GM15510 (cell line): ENCODE results near the gene TMEM92.

Experiments
- POLR2A ChIP-seq: IDR thresholded peaks from 3 replicates; pipeline ENCODE4 v1.6.1; 2011; ENCODE audit warnings: borderline replicate concordance; ENCODE audit not compliant: insufficient read length; ENCODE audit errors: extremely low read depth

TMEM92 gene

DNA sequence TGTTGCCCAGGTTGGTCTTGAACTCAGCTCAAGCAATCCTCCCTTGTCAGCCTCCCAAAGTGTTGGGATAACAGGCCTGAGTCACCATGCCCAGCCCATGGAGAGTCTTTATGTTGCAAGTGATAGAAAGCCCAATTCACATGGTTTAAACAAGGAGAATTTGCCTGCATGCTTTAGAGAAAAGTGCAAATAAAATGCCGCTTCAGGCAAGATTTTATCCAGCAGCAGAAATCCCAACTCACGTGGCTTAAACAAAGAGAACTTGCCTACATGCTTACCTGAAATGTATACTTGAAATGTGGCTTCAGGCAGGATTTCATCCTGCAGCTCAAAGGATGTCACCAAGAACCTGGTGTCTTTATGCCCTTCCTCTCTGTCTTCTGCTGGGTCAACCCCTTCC is 42.9 kb downstream of the TMEM92 start:
- no peak for TF ChIP-seq POLR2A

DNA sequence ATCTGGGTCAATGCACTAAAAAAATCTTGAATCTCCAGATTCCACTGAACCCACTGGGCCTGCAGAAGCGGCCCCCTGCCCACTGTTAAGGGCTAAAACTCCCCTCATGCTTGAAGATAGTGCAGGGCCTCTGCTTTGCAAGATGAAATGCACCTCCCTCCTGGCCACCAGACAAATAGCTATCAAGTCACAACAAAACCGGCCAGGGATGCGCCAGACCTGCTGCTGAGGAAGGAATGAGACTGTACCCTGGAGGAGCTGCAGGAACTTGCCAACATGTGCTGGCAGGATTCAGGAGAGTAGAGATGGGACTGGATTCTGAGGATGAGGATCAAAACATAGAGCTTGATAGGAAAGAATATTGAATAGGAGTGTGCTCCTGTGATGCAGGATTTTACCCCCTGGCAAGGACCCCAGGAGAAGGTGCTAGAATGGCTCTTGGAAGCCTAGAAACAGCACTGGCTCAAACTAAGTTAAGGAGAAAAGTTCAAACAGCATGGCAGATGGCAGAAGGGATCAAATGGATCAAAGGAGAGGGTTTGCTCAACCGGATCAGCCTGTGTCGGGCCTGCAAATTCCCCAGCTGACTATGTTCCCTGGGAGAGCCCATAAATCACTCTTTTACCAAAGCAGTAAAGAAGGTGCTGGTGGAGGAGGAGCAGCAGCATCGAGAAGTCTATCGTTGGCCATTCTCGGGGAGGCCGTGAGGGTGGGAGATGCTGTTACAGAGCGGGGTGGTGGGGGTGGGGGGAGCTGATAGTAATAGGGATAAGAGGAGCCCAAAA is 44.4 kb downstream of the TMEM92 start:
- TF ChIP-seq POLR2A, result no peak

DNA sequence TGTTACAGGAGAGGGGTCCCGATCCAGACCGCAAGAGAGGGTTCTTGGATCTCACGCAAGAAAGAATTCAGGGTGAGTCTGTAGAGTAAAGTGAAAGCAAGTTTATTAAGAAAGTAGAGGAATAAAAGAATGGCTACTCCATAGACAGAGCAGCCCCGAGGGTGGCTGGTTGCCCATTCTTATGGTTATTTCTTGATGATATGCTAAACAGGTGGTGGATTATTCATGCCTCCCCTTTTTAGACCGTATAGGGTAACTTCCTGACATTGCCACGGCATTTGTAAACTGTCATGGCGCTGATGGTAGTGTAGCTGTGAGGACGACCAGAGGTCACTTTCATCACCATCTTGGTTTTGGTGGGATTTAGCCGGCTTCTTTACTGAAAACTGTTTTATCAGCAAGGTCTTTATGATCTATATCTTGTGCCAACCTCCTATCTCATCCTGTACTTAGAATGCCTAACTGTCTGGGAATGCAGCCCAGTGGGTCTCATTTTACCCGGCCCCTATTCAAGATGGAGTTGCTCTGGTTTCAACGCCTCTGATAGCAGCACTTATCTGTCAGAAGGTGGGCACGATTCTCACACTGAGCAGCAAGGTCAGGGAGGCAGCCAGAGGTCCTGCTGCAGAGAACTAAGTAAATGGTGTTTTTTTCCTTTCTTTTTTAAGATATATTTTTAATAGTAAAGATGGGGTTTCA is 45.2 kb downstream of the TMEM92 start:
- no peak for TF ChIP-seq POLR2A

DNA sequence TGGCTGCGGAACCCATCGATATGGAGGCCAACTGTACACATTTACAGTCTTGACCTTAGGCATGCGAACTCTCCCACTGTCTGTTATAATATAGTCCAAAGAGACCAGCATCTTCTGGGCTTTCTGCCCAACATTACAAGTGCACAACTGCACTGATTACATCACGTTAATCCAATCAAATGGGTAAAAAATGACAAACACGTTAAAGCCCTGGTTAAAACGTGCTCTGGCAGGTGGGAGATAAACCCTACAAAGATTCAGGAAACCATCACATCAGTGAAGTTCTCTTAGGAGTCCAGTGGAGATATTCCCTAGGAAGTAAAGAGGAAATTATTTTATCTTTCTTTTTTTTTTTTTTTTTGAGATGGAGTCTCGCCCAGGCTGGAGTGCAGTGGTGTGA is 48.0 kb downstream of the TMEM92 start:
- no peak for TF ChIP-seq POLR2A

DNA sequence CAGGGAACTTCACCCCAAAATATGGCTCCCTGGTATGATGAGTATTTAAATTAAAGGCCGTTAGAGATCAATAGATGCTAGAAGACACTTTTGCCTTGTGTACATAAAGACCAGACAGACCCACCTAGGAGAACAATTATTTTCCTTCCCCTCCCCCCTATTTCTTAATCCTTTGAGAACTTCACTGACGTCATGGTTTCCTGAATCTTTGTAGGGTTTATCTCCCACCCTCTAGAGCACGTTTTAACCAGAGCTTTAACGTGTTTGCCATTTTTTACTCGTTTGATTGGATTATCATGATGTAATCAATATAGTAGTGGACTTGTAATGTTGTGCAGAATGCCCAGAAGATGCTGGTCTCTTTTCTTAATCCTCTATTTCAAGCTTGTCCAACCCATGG is 48.8 kb downstream of the TMEM92 start:
- no peak for TF ChIP-seq POLR2A

DNA sequence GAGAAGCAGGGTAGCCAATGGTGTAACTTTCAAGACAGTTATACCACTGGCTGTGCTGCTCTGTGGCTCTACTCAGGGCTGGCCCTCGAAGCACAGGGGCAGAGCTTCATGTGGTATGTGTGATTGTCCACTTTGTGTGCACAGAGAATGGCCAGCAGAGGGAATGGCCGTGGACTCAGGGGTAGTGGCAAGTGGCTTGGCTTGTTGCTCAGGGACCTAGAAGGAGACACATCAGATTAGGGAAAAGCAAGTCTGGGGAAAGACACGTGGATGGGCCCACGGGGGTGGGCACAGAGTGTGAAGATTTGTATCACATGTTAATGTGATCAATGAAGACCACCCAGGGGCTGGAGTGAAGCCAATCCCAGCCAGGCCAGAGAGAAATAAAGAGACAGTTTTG is 51.6 kb downstream of the TMEM92 start:
- TF ChIP-seq POLR2A, result no peak

DNA sequence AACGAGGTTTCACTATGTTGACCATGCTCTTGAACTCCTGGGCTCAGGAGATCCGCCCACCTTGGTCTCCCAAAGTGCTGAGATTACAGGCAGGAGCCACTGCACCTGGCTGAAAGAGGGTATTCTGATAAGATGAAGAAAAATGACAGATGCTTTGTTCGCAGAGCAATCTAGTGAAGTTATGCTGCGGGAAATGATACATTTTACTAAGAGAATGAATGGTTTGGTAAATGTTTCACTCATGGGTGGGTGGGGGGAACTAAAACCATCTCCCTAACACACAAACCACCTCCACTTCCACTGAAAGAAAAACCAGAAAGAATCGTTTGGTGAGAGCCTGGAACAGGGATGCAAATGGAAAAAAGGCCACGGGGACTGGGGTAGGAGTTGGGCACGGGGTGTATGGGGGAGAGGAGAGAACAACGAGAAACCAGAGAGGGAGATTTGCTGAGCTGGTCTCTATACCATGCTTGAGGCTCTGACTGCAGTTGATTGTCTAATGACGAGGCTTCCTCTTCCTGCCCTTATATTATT is 52.6 kb downstream of the TMEM92 start:
- TF ChIP-seq POLR2A, result no peak

DNA sequence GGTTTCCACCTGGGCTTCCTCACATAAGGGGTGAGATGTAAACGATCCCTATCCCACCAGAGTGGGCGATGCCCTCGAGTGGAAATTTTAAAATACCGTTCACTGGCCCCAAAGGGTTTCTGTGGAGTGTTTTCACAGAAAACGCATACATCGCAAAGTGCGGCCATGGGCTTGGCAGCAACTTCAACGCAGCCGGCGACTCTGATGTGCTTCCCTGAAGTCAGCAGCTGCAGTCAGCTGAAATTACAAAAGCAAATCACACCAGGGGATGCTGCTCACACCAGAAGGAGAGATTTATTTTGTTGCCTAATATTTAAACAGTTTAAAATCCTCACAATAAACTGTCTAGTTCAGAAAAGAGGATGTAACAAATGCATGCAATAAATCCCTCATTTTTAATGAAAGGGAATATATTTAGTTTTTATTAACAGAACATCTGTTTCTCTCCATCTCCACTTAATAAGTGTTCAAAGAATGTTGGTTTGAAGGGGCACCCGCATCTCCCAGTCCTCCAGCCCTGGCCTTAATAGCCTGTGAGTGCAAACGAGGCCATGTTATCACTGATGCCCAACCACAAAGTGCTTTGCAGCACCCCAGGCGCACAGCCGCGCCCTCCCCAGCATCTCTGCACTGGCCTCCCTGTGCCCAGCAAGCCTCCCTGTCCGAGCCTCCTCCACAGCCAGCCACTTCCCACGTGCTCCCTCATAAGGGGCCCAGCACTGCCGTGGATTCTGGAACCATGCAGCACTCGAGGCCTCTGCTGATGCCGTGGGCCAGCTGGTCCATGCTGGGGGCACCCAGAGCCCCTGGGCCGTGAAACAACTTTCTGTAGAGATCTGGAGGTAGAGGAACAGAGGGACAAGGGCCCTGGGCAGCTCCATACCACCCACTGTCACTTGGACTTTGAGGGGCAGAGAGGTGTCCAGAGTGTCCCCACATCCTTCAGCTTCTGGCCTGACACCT is 54.4 kb downstream of the TMEM92 start:
- no peak for TF ChIP-seq POLR2A

DNA sequence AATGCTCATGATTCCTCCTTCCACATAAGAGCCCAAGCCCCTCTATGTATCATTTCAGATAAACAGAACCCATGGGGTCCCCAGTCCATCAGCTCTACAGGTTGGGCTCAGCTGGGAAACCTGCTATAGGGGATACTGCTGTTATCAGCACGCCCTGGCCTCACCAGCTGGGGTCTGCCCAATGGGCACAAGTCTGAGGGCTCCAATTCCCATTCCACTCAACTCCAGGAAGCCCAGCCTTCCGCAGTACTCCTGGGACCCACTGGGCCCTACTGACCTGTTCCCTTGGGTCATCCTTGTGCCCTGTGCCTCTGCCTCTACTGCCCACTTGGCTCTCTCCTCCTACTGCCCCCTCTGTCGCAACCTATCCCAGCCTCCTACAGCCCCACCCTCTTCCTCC is 55.5 kb downstream of the TMEM92 start:
- no peak for TF ChIP-seq POLR2A

DNA sequence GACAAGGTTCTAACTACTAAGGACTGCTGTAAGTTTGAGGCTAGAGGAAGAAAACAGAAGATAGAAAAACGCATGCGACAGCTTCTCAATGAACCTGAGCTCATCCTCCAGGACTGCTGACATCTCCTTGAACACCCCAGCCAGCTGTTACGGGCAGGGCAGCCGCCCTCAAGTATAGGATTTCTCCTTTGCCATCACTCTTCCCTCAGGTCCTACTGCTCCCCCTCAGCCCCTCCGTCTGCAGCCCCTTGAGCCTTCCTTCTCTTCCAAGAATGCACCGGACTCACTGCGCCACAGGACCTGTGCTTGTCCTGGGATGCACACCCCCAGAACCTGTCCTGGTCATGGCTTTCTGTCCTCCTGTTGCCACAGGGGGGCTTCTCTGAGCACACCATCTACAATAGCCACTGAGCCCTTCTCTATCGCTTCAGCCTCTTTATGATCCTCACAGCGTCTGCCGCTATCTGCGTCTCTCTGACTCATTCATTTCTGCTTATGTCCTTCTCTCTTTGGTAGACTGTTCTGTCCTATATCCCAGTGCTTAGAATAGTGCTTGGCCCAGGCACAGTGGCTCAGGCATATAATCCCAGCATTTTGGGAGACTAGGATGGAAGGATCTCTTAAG is 56.0 kb downstream of the TMEM92 start:
- no peak for TF ChIP-seq POLR2A
